Thymus (tissue), 11 donors: ENCODE data around the gene LPCAT1. TPM values are rescaled to one million over a fixed set of nuclear protein-coding genes. Genes with fewer than 3 reads are reported as not detected.
A peak's percentile ranks its signal among the peaks of the same experiment; 100 is the strongest.

Experiments used
- DNase-seq, 9 donors: peaks; one replicate each; pipeline ENCODE4 v3.0.0-alpha.2; 2013; ENCODE audit warnings: low spot score in 9 of 9, low read depth in 6 of 9, missing footprints in 1 of 9
- H3K27ac ChIP-seq, 2 donors: one replicate each; pipeline ENCODE4 v1.5.1; 2013; ENCODE audit warnings: control low read depth in 1 of 2, low read depth in 1 of 2, low read length in 1 of 2, mild to moderate bottlenecking in 1 of 2, moderate library complexity in 1 of 2
- H3K27me3 ChIP-seq, 2 donors: one replicate each; pipeline ENCODE4 v1.5.1; 2013; ENCODE audit warnings: low read length in 1 of 2; ENCODE audit not compliant: control insufficient read depth in 2 of 2, insufficient read depth in 1 of 2
- H3K36me3 ChIP-seq, 2 donors: one replicate each; pipeline ENCODE4 v1.5.1; 2013; ENCODE audit warnings: low read length in 1 of 2, mild to moderate bottlenecking in 1 of 2, moderate library complexity in 1 of 2; ENCODE audit not compliant: control insufficient read depth in 2 of 2, insufficient read depth in 2 of 2
- H3K4me1 ChIP-seq, 2 donors: one replicate each; pipeline ENCODE4 v1.5.1; 2013; ENCODE audit warnings: low read length in 2 of 2; ENCODE audit not compliant: control insufficient read depth in 2 of 2, insufficient read depth in 2 of 2
- H3K4me3 ChIP-seq, 2 donors: one replicate each; pipeline ENCODE4 v1.5.1; 2013; ENCODE audit warnings: low read length in 2 of 2, control low read depth in 1 of 2, mild to moderate bottlenecking in 1 of 2
- H3K9me3 ChIP-seq, 2 donors: one replicate each; pipeline ENCODE4 v1.5.1; 2013; ENCODE audit warnings: low read length in 1 of 2, mild to moderate bottlenecking in 1 of 2; ENCODE audit not compliant: control insufficient read depth in 2 of 2, insufficient read depth in 1 of 2
- WGBS: extraction: QIAGEN DNeasy Blood & Tissue Kit; methylation state at CpG from one replicate; pipeline ENCODE4 v1.1.7; 2013; 5-methylcytosine and 5-hydroxymethylcytosine counted together
- polyA plus RNA-seq: library from polyadenylated mRNA; stranded (reverse); fragments of 200-250 nt; gene quantifications from one replicate; pipeline ENCODE4 v1.2.3, GENCODE V29; 2013
- total RNA-seq: library from RNA; stranded (reverse); fragments of 120-200 nt; gene quantifications from one replicate; pipeline ENCODE4 v1.2.4, GENCODE V29; 2013
- donor health status: healthy.

Gene LPCAT1
- total and polyA plus RNA-seq, 2 donors, result 16.8 to 50.5 TPM

DNA sequence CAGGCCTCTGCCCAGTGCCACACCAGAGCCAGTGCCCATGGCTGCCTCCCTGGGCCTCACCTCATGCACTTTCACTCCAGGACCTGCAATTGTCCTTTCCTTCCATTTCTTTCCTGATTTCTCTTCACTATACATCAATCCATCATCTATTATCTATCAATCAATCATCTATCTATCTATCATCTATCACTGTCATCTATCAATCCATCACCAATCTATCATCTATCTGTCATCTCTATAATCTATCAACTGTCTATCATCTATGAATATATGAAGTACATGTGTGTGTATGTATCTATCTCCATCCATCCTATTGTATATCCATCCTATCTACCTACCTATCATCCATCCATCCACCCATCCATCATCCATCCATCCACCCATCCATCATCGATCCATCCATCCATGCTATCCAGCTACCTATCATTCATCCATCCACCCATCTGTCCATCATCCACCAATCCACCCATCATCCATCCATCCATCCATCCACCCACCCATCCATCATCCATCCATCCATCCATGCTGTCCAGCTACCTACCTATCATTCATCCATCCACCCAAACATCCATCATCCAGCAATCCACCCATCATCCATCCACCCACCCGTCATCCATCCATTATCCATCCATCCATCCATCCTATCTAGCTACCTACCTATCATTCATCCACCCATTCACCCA lies 105.4 kb downstream of the LPCAT1 start:
- Histone ChIP-seq H3K9me3 (peaks cover 3 to 5% of the 10 kb centered on the region in 2 donors), H3K4me1 (no peaks in the 10 kb centered on the region), H3K27ac (no peak overlapping the region), H3K27me3 (peaks cover 0 to 7% of the 10 kb centered on the region in 2 donors), H3K36me3 (no peaks in the 10 kb centered on the region), H3K4me3 (no peak overlapping the region)
- 96% methylated on average over 2 of the region's 2 CpGs for WGBS
- no peak for DNase-seq

DNA sequence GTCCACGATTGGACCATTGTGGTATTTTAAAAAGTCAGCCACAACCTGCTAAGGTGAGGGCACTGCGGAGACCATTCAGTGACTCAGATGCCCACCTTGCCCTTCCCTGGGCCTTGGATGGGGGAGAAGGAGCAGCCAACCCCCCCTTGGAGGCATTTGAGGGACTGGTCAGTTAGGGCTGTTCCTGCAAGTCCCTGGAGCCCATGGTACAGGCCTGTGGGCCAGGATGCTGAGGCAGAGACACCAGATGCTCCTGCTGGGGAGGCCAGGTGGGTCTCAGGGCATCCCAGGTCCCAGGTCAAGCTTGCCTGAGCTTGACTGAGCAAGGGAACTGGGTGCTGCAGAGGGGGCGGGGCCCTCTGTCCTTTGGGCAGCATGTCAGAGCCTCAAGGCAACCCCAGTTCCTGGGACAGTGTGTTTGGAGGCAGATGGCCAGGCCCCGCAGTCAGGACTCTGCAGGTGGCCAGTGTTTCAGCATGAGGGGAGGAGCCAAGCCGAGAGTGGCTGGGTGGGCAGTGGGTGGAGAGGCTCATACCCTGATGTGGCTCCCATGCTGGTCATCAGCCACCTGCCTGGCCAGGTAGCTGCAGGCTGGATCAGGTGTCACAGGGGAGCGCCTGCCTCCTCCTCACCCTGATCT lies 106.1 kb downstream of the LPCAT1 start:
- 88% methylated on average over 6 of the region's 6 CpGs for WGBS
- Histone ChIP-seq H3K4me3 (no peak overlapping the region), H3K36me3 (no peaks in the 10 kb centered on the region), H3K27me3 (peaks cover 0 to 12% of the 10 kb centered on the region in 2 donors), H3K4me1 (no peaks in the 10 kb centered on the region), H3K9me3 (peaks cover 3 to 5% of the 10 kb centered on the region in 2 donors), H3K27ac (no peak overlapping the region)
- DNase-seq, result no peak

DNA sequence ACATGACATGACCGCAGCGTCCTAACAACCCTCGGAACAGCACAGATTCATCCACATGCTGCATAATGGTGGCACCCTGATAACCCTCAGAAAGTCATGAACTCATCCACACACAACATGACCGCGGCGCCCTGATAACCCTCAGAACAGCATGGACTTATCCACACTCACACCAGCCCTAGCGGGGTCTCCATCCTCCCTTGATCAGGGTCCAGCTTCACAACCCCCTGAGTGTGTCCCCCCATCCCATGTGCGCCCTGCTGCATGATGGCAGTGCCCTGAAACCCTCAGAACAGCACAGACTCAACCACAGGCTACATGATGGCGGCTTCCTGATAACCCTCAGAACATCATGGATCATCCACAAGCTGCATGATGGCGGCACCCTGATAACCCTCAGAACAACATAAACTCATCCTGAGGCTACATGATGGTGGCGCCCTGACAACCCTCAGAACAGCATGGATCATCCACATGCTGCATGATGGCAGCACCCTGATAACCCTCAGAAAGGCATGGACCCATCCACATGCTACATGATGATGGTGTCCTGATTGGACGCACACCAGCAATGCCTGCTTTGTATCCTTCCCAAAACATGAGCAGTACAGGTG lies 106.8 kb downstream of the LPCAT1 start:
- Histone ChIP-seq H3K4me1 (no peaks in the 10 kb centered on the region), H3K36me3 (no peaks in the 10 kb centered on the region), H3K4me3 (no peak overlapping the region), H3K27me3 (peaks cover 0 to 19% of the 10 kb centered on the region in 2 donors), H3K9me3 (peaks cover 3% of the 10 kb centered on the region in 2 donors), H3K27ac (no peak overlapping the region)
- DNase-seq, result no peak
- 94% methylated on average over 12 of the region's 12 CpGs for WGBS

GRCh38 chr5:1415626-1416360 lies 108.0 kb downstream of the LPCAT1 start:
- H3K4me3 ChIP-seq, result no peak overlapping the region
- peaks cover 0 to 3% of the 10 kb centered on the region in 2 donors for H3K9me3 ChIP-seq
- H3K27ac ChIP-seq, result no peak overlapping the region
- no peaks in the 10 kb centered on the region for H3K4me1 ChIP-seq
- DNase-seq, result no peak
- 88% methylated on average over 22 of the region's 22 CpGs for WGBS
- H3K27me3 ChIP-seq, result peaks cover 2 to 20% of the 10 kb centered on the region in 2 donors
- no peaks in the 10 kb centered on the region for H3K36me3 ChIP-seq

DNA sequence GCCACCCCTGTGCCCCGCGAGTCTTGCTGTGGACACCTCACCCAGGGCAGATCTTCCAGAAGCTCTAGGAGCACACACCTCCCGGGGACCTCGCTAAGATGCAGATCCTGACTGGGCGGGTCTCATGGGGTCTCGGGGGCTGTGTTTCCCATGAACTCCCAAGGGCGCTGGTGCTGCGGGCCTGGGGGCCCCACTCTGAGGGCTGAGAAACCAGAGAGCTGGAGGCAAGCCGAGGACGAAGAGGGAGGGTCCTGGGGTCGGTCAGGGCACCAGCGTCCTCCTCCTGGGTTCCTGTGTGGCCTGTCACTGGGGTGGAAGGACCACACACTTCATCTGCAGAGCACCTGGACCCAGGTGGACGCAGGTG lies 108.7 kb downstream of the LPCAT1 start:
- no peaks in the 10 kb centered on the region for H3K4me1 ChIP-seq
- peaks cover 2 to 20% of the 10 kb centered on the region in 2 donors for H3K27me3 ChIP-seq
- DNase-seq, result no peak
- H3K27ac ChIP-seq, result no peak overlapping the region
- H3K9me3 ChIP-seq, result peaks cover 0 to 3% of the 10 kb centered on the region in 2 donors
- H3K4me3 ChIP-seq, result no peak overlapping the region
- 86% methylated on average over 13 of the region's 13 CpGs for WGBS
- H3K36me3 ChIP-seq, result no peaks in the 10 kb centered on the region

GRCh38 chr5:1414311-1415058 lies 109.3 kb downstream of the LPCAT1 start:
- Histone ChIP-seq H3K27ac (no peak overlapping the region), H3K36me3 (no peaks in the 10 kb centered on the region), H3K4me3 (no peak overlapping the region), H3K4me1 (no peaks in the 10 kb centered on the region), H3K9me3 (peaks cover 0 to 3% of the 10 kb centered on the region in 2 donors), H3K27me3 (peaks cover 2 to 20% of the 10 kb centered on the region in 2 donors)
- DNase-seq, result peak in 1 of 9 donors; percentile 15
- 71% methylated on average over 27 of the region's 27 CpGs for WGBS

- no peak for DNase-seq
- H3K9me3 ChIP-seq, result peaks cover 0 to 3% of the 10 kb centered on the region in 2 donors
- H3K4me1 ChIP-seq, result no peaks in the 10 kb centered on the region
- H3K4me3 ChIP-seq, result no peak overlapping the region
- H3K27ac ChIP-seq, result no peak overlapping the region
- WGBS, result 86% methylated on average over 23 of the region's 23 CpGs
- H3K36me3 ChIP-seq, result no peaks in the 10 kb centered on the region
- H3K27me3 ChIP-seq, result peaks cover 2 to 22% of the 10 kb centered on the region in 2 donors
Measured at GRCh38 chr5:1413611-1414241, 110.0 kb downstream of the LPCAT1 start.

DNA sequence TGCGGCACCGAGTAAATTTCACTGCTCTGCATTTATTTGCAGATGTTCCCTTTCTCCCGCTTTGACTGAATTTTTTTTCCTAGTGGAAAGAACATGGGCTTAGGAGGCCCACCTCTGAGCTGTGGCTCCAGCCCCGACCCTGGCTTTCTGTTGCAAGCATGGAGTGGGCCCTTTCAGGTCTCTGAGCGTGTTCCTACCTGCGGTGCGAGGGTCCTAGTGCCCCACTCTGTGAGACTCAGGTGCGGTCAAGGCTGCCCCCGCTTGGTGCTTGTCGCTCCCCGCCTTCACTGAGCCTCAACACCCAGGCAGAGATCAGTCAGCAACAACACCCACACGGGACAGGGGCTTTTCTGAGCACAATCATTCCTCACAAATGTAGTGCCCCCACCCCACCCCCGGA lies 110.5 kb downstream of the LPCAT1 start:
- WGBS, result 72% methylated on average over 13 of the region's 13 CpGs
- Histone ChIP-seq H3K9me3 (peaks cover 0 to 3% of the 10 kb centered on the region in 2 donors), H3K27ac (no peak overlapping the region), H3K4me1 (no peaks in the 10 kb centered on the region), H3K4me3 (no peak overlapping the region), H3K27me3 (peaks cover 2 to 27% of the 10 kb centered on the region in 2 donors), H3K36me3 (no peaks in the 10 kb centered on the region)
- DNase-seq, result no peak
